Measurements from ENCODE around the gene TERT.

The TERT gene

DNA sequence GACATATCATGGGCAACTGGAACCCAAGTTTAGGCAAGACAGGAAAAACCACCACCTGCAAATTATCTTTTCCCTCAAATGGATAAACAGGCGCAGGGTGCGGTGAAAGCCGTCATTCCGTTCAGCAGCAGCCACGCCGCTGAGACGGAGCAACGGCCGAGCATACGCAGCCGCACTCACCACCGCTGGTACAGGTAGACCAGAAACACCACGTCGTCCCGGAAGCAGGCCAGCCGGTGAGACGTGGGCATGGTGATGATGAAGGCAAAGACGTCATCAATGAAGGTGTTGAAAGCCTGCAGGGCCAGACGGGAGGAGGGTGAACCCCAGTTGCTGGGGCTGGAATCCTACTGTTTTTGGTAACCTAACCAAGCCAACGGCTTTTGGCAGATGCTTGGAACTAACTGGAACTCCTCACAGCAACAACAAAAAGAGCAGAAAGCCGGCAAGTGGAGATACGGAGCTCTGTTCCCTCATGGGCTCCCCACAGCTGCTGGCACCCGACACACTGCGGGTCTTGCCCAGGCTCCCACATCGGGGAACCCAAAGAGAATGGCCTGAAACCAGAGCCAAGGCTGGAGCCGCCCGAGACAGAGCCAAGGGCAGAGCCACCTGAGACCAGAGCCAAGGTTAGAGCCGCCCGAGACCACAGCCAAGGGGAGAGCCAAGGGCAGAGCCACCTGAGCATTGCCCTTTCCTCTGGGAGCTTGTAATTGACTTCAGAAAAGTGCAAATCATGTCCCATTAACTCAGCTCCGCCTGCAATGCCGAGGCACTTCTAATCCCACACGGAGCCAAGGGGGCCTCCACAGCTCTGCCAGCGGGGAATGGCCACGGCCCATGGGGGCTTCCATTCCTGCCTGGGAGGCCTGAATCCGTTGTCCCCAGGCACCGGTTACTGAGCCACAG, 25.8 kb upstream of the TERT start:
- H3K4me3 ChIP-seq (ENCODE audit: control insufficient read depth, low read depth, low read length) = no peak overlapping the region
- DNase-seq (ENCODE audit: low read depth) = no peak
- no peak for TF ChIP-seq CTCF (IDR thresholded peaks at IDR 0.05; ENCODE audit: control insufficient read depth, insufficient read depth, low read depth, low read length, missing control alignments)

DNA sequence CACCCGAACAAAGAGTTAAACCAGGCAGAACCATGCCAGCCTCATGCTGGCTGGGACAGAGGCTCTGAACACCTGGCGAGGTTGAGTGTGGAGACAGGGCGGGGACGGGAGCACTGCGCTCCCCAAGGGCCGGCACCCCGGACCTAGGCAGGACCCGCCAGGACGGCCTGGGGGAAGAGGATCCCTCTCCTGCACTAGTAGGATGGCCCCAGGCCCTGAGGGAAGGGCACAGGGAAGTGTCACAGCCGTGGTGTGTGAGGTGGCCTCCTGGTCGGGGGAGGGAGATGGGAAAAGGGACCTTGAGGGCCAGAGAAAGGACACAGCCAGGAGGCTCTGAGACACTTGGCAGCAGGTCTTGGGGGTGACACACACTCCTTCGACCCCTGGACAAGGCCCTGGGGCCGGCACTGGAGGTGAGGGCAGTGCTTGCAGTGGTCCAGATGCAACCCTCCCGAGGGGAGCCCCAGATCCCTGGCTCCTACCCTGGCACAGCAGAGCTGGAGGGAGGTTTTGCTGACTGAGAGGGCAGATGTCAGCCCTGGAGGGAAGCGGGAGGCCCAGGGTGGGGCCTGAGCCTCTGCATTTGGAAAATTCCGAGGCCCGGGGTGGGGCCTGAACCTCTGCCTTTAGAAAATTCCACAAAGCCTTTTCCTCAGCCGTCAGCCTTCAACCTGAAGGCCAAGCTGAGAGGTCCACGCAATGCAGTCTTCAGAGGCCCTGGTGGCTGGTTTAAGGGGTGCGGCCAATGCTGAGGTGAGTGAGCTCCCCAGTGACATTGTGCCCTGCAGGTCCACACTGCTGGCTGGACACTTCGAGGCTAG, 24.8 kb upstream of the TERT start:
- DNase-seq (ENCODE audit: low read depth) = no peak
- TF ChIP-seq CTCF (IDR thresholded peaks at IDR 0.05; ENCODE audit: control insufficient read depth, insufficient read depth, low read depth, low read length, missing control alignments) = no peak
- no peak overlapping the region for H3K4me3 ChIP-seq (ENCODE audit: control insufficient read depth, low read depth, low read length)

- H3K4me3 ChIP-seq (ENCODE audit: control insufficient read depth, low read depth, low read length) = no peak overlapping the region
- DNase-seq (ENCODE audit: low read depth) = no peak
- TF ChIP-seq CTCF (IDR thresholded peaks at IDR 0.05; ENCODE audit: control insufficient read depth, insufficient read depth, low read depth, low read length, missing control alignments) = no peak
These were observed 23.9 kb upstream of the TERT start for GRCh38 chr5:1318659-1319251.

DNA sequence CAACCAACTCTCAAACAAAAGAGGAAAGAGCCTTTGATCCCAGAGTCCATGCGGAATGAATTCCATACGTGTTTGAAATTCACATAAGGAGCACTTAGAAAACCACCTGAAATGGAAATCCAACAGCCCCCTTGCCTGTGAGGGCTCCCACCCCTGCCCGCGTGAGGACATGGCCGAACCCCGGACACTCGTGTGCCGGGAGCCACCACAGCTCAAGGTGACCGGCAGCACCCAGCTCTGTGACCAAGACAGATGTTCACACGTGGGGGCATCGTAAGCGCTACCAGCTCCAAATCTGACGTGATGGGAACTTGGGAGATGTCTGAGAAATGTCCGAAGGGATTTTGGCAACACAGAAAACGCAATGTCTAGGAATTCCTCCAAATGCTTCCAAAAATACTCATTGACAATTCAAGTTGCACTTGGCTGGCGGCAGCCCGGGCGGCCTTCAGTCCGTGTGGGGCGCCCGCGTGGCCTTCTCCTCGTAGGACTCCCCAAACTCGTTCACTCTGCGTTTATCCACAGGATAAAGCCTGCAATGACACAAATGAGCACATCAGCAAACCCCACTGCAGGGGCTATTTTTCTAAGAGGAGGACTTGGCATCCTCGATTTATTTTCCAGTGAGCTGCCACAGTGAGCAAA, 23.2 kb upstream of the TERT start:
- DNase-seq (ENCODE audit: low read depth) = no peak
- TF ChIP-seq CTCF (IDR thresholded peaks at IDR 0.05; ENCODE audit: control insufficient read depth, insufficient read depth, low read depth, low read length, missing control alignments) = no peak
- no peak overlapping the region for H3K4me3 ChIP-seq (ENCODE audit: control insufficient read depth, low read depth, low read length)

DNA sequence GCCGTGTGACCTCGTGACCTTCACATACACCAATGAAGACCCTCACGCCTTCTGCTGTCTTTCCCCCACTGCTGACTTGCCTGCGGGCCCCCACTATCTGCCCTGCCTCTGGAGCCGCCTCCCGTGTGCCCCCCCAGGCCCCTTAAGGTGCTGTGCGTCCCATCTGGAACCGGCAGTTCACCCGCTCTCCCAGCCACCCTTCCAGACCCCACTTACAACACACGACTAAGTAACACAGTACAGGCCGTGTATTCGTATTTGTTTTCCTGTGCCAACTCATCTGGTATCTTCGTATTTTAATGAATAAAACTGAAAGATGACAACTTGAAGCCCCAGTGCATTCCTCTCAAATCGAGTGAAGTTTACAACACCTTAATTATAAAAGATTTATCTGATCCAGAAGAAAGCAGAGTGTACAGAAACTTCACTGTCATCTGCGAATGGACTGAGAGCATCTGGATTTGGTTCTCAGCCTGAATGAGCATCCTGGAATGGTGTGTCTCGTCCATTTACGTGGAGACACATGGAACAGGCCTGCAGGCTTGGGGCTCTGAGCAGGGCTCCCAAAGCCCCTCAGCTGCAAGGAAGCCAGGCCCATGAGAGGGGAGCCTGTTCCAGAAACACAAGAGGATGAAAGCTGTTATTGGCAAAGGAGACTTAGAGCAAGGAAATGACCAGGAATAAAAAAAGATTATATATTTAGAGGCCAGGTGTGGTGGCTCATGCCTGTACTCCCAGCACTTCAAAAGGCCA, 21.9 kb upstream of the TERT start:
- no peak for DNase-seq (ENCODE audit: low read depth)
- no peak overlapping the region for H3K4me3 ChIP-seq (ENCODE audit: control insufficient read depth, low read depth, low read length)
- TF ChIP-seq CTCF (IDR thresholded peaks at IDR 0.05; ENCODE audit: control insufficient read depth, insufficient read depth, low read depth, low read length, missing control alignments) = no peak

All from AG09309 (cell line).